ENCODE measurements around the gene OPA3.

Gene OPA3

GRCh38 chr19:45547211-45547770 lies 37.3 kb downstream of the OPA3 start:
- POLR2A ChIA-PET, result interaction anchor here (0.6 kb wide), 2 partner anchors 12 to 83 kb away, joined by 3 to 7 read pairs; no protein-coding TSS in a partner anchor
- no peak for DNase-seq (ENCODE audit: extremely low spot score)

GRCh38 chr19:45542234-45542668 lies 42.4 kb downstream of the OPA3 start:
- CTCF ChIA-PET, result interaction anchor here (1.0 to 2.3 kb wide), 6 partner anchors 11 to 102 kb away, joined by 4 to 11 read pairs (median 4); no protein-coding TSS in a partner anchor
- no peak for DNase-seq (ENCODE audit: extremely low spot score)
- POLR2A ChIA-PET, result no interaction called here
- no peak for TF ChIP-seq CTCF (IDR thresholded peaks at IDR 0.05; ENCODE audit: control extremely low read depth, extremely low read depth, low read depth, missing control alignments)

More at GRCh38 chr19:45547211-45547770, 37.3 kb downstream of the OPA3 start:
- no peak for TF ChIP-seq CTCF (IDR thresholded peaks at IDR 0.05; ENCODE audit: control extremely low read depth, extremely low read depth, low read depth, missing control alignments)
- CTCF ChIA-PET, result interaction anchor here (1.5 to 4.5 kb wide), 5 partner anchors 10 to 95 kb away, joined by 5 to 34 read pairs (median 8); no protein-coding TSS in a partner anchor

GRCh38 chr19:45539459-45539858 lies 45.1 kb downstream of the OPA3 start:
- POLR2A ChIA-PET, result interaction anchor here (1.1 kb wide), 1 partner anchor 9 kb away, joined by 8 read pairs; no protein-coding TSS in a partner anchor
- DNase-seq (ENCODE audit: extremely low spot score), result no peak
- no peak for TF ChIP-seq CTCF (IDR thresholded peaks at IDR 0.05; ENCODE audit: control extremely low read depth, extremely low read depth, low read depth, missing control alignments)
- CTCF ChIA-PET, result no interaction called here

GRCh38 chr19:45531349-45531748 lies 53.3 kb downstream of the OPA3 start:
- no peak for DNase-seq (ENCODE audit: extremely low spot score)
- POLR2A ChIA-PET, result no interaction called here
- CTCF ChIA-PET, result interaction anchor here (1.4 kb wide), 1 partner anchor 25 kb away, joined by 3 read pairs; no protein-coding TSS in a partner anchor
- no peak for TF ChIP-seq CTCF (IDR thresholded peaks at IDR 0.05; ENCODE audit: control extremely low read depth, extremely low read depth, low read depth, missing control alignments)

- no peak for TF ChIP-seq CTCF (IDR thresholded peaks at IDR 0.05; ENCODE audit: control extremely low read depth, extremely low read depth, low read depth, missing control alignments)
- ChIA-PET CTCF (interaction anchor here (0.9 to 4.1 kb wide), 4 partner anchors 16 to 35 kb away, joined by 3 to 22 read pairs (median 4); no protein-coding TSS in a partner anchor), POLR2A (no interaction called here)
- no peak for DNase-seq (ENCODE audit: extremely low spot score)
Observed at GRCh38 chr19:45529420-45529785, 55.2 kb downstream of the OPA3 start.

- ChIA-PET CTCF (interaction anchor here (0.9 to 4.1 kb wide), 3 partner anchors 16 to 34 kb away, joined by 3 to 22 read pairs (median 4); no protein-coding TSS in a partner anchor), POLR2A (no interaction called here)
- no peak for TF ChIP-seq CTCF (IDR thresholded peaks at IDR 0.05; ENCODE audit: control extremely low read depth, extremely low read depth, low read depth, missing control alignments)
- no peak for DNase-seq (ENCODE audit: extremely low spot score)
Observed at GRCh38 chr19:45528744-45529419, 55.7 kb downstream of the OPA3 start.
